Measurements from ENCODE around the gene APEH.

- TF ChIP-seq, protein P1, sequence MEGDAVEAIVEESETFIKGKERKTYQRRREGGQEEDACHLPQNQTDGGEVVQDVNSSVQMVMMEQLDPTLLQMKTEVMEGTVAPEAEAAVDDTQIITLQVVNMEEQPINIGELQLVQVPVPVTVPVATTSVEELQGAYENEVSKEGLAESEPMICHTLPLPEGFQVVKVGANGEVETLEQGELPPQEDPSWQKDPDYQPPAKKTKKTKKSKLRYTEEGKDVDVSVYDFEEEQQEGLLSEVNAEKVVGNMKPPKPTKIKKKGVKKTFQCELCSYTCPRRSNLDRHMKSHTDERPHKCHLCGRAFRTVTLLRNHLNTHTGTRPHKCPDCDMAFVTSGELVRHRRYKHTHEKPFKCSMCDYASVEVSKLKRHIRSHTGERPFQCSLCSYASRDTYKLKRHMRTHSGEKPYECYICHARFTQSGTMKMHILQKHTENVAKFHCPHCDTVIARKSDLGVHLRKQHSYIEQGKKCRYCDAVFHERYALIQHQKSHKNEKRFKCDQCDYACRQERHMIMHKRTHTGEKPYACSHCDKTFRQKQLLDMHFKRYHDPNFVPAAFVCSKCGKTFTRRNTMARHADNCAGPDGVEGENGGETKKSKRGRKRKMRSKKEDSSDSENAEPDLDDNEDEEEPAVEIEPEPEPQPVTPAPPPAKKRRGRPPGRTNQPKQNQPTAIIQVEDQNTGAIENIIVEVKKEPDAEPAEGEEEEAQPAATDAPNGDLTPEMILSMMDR (IDR thresholded peaks at IDR 0.05) = no peak
- TF ChIP-seq ZNF138 (CRISPR knock-in tag; conservative IDR thresholded peaks at IDR 0.05) (no peak), NR3C1 (CRISPR knock-in tag; conservative IDR thresholded peaks at IDR 0.05; ENCODE audit: low read depth) (no peak), NR1H2 (CRISPR knock-in tag; IDR thresholded peaks at IDR 0.05) (no peak), IRF2 (CRISPR knock-in tag; IDR thresholded peaks at IDR 0.05; ENCODE audit: borderline replicate concordance, low read depth) (no peak), SP1 (CRISPR knock-in tag; conservative IDR thresholded peaks at IDR 0.05) (no peak), IRF1 (CRISPR knock-in tag; IDR thresholded peaks at IDR 0.05) (no peak), FOXJ3 (CRISPR knock-in tag; IDR thresholded peaks at IDR 0.05; ENCODE audit: borderline replicate concordance) (no peak), ZNF532 (CRISPR knock-in tag; IDR thresholded peaks at IDR 0.05; ENCODE audit: borderline replicate concordance) (no peak), NR2C2 (CRISPR knock-in tag; IDR thresholded peaks at IDR 0.05) (no peak)
- TF ChIP-seq, protein P2, sequence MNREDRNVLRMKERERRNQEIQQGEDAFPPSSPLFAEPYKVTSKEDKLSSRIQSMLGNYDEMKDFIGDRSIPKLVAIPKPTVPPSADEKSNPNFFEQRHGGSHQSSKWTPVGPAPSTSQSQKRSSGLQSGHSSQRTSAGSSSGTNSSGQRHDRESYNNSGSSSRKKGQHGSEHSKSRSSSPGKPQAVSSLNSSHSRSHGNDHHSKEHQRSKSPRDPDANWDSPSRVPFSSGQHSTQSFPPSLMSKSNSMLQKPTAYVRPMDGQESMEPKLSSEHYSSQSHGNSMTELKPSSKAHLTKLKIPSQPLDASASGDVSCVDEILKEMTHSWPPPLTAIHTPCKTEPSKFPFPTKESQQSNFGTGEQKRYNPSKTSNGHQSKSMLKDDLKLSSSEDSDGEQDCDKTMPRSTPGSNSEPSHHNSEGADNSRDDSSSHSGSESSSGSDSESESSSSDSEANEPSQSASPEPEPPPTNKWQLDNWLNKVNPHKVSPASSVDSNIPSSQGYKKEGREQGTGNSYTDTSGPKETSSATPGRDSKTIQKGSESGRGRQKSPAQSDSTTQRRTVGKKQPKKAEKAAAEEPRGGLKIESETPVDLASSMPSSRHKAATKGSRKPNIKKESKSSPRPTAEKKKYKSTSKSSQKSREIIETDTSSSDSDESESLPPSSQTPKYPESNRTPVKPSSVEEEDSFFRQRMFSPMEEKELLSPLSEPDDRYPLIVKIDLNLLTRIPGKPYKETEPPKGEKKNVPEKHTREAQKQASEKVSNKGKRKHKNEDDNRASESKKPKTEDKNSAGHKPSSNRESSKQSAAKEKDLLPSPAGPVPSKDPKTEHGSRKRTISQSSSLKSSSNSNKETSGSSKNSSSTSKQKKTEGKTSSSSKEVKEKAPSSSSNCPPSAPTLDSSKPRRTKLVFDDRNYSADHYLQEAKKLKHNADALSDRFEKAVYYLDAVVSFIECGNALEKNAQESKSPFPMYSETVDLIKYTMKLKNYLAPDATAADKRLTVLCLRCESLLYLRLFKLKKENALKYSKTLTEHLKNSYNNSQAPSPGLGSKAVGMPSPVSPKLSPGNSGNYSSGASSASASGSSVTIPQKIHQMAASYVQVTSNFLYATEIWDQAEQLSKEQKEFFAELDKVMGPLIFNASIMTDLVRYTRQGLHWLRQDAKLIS (CRISPR knock-in tag; IDR thresholded peaks at IDR 0.05; ENCODE audit: borderline replicate concordance) = no peak
Observed at GRCh38 chr3:49654176-49654825, 19.9 kb upstream of the APEH start.
